ENCODE measurements around the gene KRT86.

KRT86 gene

GRCh38 chr12:52242442-52243258, 31.8 kb upstream of the KRT86 start:
- no peak for DNase-seq (ENCODE audit: low read depth)
- no peak overlapping the region for H3K4me3 ChIP-seq (ENCODE audit: low read depth, low read length)
- TF ChIP-seq CTCF (IDR thresholded peaks at IDR 0.05; ENCODE audit: low read depth, low read length), result no peak
- TF ChIP-seq MAX (IDR thresholded peaks at IDR 0.05; ENCODE audit: low read depth, low read length), result no peak
- TF ChIP-seq POLR2A (IDR thresholded peaks at IDR 0.05; ENCODE audit: extremely low read depth, insufficient read length), result no peak
- no peak for TF ChIP-seq MYC (IDR thresholded peaks at IDR 0.05; ENCODE audit: low read depth, low read length)

GRCh38 chr12:52243259-52243855, 31.1 kb upstream of the KRT86 start:
- DNase-seq (ENCODE audit: low read depth), result no peak
- no peak overlapping the region for H3K4me3 ChIP-seq (ENCODE audit: low read depth, low read length)
- TF ChIP-seq MYC (IDR thresholded peaks at IDR 0.05; ENCODE audit: low read depth, low read length), result no peak
- no peak for TF ChIP-seq POLR2A (IDR thresholded peaks at IDR 0.05; ENCODE audit: extremely low read depth, insufficient read length)
- TF ChIP-seq MAX (IDR thresholded peaks at IDR 0.05; ENCODE audit: low read depth, low read length), result no peak
- TF ChIP-seq CTCF (IDR thresholded peaks at IDR 0.05; ENCODE audit: low read depth, low read length), result no peak

- H3K4me3 ChIP-seq (ENCODE audit: low read depth, low read length), result no peak overlapping the region
- TF ChIP-seq POLR2A (IDR thresholded peaks at IDR 0.05; ENCODE audit: extremely low read depth, insufficient read length) (no peak), MYC (IDR thresholded peaks at IDR 0.05; ENCODE audit: low read depth, low read length) (no peak), MAX (IDR thresholded peaks at IDR 0.05; ENCODE audit: low read depth, low read length) (no peak), CTCF (IDR thresholded peaks at IDR 0.05; ENCODE audit: low read depth, low read length) (no peak)
- peak; percentile 95 for DNase-seq (ENCODE audit: low read depth)
These were observed 30.4 kb upstream of the KRT86 start for GRCh38 chr12:52243856-52244614.

GRCh38 chr12:52244615-52244994, 29.8 kb upstream of the KRT86 start:
- DNase-seq (ENCODE audit: low read depth), result no peak
- H3K4me3 ChIP-seq (ENCODE audit: low read depth, low read length), result no peak overlapping the region
- no peak for TF ChIP-seq MAX (IDR thresholded peaks at IDR 0.05; ENCODE audit: low read depth, low read length)
- TF ChIP-seq CTCF (IDR thresholded peaks at IDR 0.05; ENCODE audit: low read depth, low read length), result no peak
- no peak for TF ChIP-seq POLR2A (IDR thresholded peaks at IDR 0.05; ENCODE audit: extremely low read depth, insufficient read length)
- no peak for TF ChIP-seq MYC (IDR thresholded peaks at IDR 0.05; ENCODE audit: low read depth, low read length)

- H3K4me3 ChIP-seq (ENCODE audit: low read depth, low read length), result no peak overlapping the region
- no peak for DNase-seq (ENCODE audit: low read depth)
- TF ChIP-seq CTCF (IDR thresholded peaks at IDR 0.05; ENCODE audit: low read depth, low read length), result no peak
- TF ChIP-seq MAX (IDR thresholded peaks at IDR 0.05; ENCODE audit: low read depth, low read length), result no peak
- no peak for TF ChIP-seq POLR2A (IDR thresholded peaks at IDR 0.05; ENCODE audit: extremely low read depth, insufficient read length)
- TF ChIP-seq MYC (IDR thresholded peaks at IDR 0.05; ENCODE audit: low read depth, low read length), result no peak
These were observed 29.0 kb upstream of the KRT86 start for GRCh38 chr12:52245259-52245961.

Measured in NB4 (cell line).